ENCODE data around the gene MBD3L1. TPM values are rescaled to one million over a fixed set of nuclear protein-coding genes. Genes with fewer than 3 reads are reported as not detected.

MBD3L1 gene
- total RNA-seq, 4 donors from 2014 or later = not detected

- H3K4me3 ChIP-seq = no peak overlapping the region
- 90 to 91% methylated on average over 3 of the region's 3 CpGs for WGBS, 2 donors (ENCODE audit: low coverage in 1 of 2)
- TF ChIP-seq, protein P1, sequence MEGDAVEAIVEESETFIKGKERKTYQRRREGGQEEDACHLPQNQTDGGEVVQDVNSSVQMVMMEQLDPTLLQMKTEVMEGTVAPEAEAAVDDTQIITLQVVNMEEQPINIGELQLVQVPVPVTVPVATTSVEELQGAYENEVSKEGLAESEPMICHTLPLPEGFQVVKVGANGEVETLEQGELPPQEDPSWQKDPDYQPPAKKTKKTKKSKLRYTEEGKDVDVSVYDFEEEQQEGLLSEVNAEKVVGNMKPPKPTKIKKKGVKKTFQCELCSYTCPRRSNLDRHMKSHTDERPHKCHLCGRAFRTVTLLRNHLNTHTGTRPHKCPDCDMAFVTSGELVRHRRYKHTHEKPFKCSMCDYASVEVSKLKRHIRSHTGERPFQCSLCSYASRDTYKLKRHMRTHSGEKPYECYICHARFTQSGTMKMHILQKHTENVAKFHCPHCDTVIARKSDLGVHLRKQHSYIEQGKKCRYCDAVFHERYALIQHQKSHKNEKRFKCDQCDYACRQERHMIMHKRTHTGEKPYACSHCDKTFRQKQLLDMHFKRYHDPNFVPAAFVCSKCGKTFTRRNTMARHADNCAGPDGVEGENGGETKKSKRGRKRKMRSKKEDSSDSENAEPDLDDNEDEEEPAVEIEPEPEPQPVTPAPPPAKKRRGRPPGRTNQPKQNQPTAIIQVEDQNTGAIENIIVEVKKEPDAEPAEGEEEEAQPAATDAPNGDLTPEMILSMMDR (IDR thresholded peaks at IDR 0.05) = no peak
- TF ChIP-seq POLR2AphosphoS5 (IDR thresholded peaks at IDR 0.05) = no peak
- TF ChIP-seq POLR2A (IDR thresholded peaks at IDR 0.05) = no peak
- no peak for TF ChIP-seq EP300 (IDR thresholded peaks at IDR 0.05)
- H3K27ac ChIP-seq = no peak overlapping the region
- peaks cover 49 to 100% of the 10 kb centered on the region in 2 donors for H3K36me3 ChIP-seq
- H3K27me3 ChIP-seq = no peaks in the 10 kb centered on the region
- no peak for ATAC-seq
- H3K9me3 ChIP-seq = peaks cover 11 to 100% (median 36%) of the 10 kb centered on the region in 3 donors
- no peaks in the 10 kb centered on the region for H3K4me1 ChIP-seq
Observed at GRCh38 chr19:8814176-8814575, 18.0 kb upstream of the MBD3L1 start.

DNA sequence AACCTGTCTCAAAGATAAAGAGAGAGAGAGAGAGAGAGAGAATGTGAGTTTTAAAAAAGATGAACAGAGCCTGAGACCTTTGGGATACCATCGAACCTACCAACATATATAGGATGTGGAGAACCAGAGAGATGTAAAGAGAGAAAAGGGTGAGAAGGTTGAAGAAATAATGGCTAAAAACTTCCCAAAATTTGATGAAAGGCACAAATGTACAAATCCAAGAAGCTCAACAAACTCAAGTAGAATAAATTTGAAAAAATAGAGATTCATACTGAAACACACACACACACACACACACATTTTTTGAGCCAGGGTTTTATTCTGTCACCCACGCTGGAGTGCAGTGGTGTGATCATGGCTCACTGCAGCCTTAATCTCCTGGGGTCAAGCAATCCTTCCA, 16.4 kb upstream of the MBD3L1 start:
- ATAC-seq = no peak
- Histone ChIP-seq H3K4me1 (peaks cover 0 to under 1% (median 0%) of the 10 kb centered on the region in 3 donors), H3K27me3 (no peaks in the 10 kb centered on the region), H3K4me3 (no peak overlapping the region), H3K9me3 (peaks cover 6 to 100% (median 23%) of the 10 kb centered on the region in 3 donors), H3K27ac (no peak overlapping the region), H3K36me3 (peaks cover 50 to 100% of the 10 kb centered on the region in 2 donors)
- 100% methylated on average over 2 of the region's 2 CpGs for WGBS, 2 donors (ENCODE audit: low coverage in 1 of 2)
- TF ChIP-seq POLR2A (IDR thresholded peaks at IDR 0.05) (no peak), EP300 (IDR thresholded peaks at IDR 0.05) (no peak), POLR2AphosphoS5 (IDR thresholded peaks at IDR 0.05) (no peak)
- TF ChIP-seq, protein P1 (IDR thresholded peaks at IDR 0.05) = no peak

- TF ChIP-seq POLR2AphosphoS5 (IDR thresholded peaks at IDR 0.05) (no peak), EP300 (IDR thresholded peaks at IDR 0.05) (no peak), POLR2A (IDR thresholded peaks at IDR 0.05) (no peak)
- TF ChIP-seq, protein P1 (IDR thresholded peaks at IDR 0.05) = no peak
- H3K36me3 ChIP-seq = peaks cover 19 to 97% of the 10 kb centered on the region in 2 donors
- ATAC-seq = no peak
- no peak overlapping the region for H3K4me3 ChIP-seq
- no peaks in the 10 kb centered on the region for H3K27me3 ChIP-seq
- H3K4me1 ChIP-seq = peaks cover 0 to 25% (median 0%) of the 10 kb centered on the region in 3 donors
- 96 to 100% methylated on average over 1 to 3 of the region's 3 CpGs for WGBS, 2 donors (ENCODE audit: low coverage in 1 of 2)
- peaks cover 0 to 71% (median 5%) of the 10 kb centered on the region in 3 donors for H3K9me3 ChIP-seq
- H3K27ac ChIP-seq = peak overlapping the region in 3 of 4 donors; percentile 82 to 90 (median 86)
Observed at GRCh38 chr19:8820234-8820633, 11.9 kb upstream of the MBD3L1 start.

DNA sequence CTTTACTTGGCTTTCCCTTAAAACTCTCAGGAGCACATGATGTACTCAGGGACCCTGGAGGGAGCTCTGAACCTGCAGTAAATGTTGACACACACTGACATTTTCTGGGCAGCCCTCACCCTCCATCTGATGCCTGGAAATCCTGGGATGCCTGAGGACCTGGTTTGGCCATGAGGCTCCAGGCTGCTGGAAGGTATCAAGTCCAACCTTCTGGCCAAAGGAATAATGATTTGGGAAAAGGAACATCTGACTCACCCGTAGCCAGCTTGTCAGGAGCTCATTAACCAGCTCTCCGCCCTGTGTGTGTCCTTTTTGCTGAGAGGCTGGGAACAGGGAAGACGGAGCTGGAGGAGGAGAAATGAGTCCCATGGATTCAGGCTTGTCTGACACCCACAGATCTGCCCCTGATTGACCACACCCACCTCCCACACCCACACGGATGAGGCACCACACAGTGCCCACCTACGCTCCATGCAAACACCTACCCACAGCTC, 10.4 kb upstream of the MBD3L1 start:
- TF ChIP-seq POLR2A (IDR thresholded peaks at IDR 0.05) (no peak), EP300 (IDR thresholded peaks at IDR 0.05) (no peak), POLR2AphosphoS5 (IDR thresholded peaks at IDR 0.05) (peak; percentile 84)
- TF ChIP-seq, protein P1 (IDR thresholded peaks at IDR 0.05) = no peak
- ATAC-seq = peak; percentile 96
- 83% methylated on average over 5 of the region's 5 CpGs; no CpG with 5 or more reads in 1 of the 2 donors for WGBS, 2 donors (ENCODE audit: low coverage in 1 of 2)
- Histone ChIP-seq H3K36me3 (peaks cover 12 to 97% of the 10 kb centered on the region in 2 donors), H3K27me3 (no peaks in the 10 kb centered on the region), H3K27ac (peak overlapping the region; percentile 57 to 90 (median 86)), H3K9me3 (peaks cover 0 to 56% (median 0%) of the 10 kb centered on the region in 3 donors), H3K4me3 (no peak overlapping the region), H3K4me1 (peaks cover 0 to 25% (median 0%) of the 10 kb centered on the region in 3 donors)

DNA sequence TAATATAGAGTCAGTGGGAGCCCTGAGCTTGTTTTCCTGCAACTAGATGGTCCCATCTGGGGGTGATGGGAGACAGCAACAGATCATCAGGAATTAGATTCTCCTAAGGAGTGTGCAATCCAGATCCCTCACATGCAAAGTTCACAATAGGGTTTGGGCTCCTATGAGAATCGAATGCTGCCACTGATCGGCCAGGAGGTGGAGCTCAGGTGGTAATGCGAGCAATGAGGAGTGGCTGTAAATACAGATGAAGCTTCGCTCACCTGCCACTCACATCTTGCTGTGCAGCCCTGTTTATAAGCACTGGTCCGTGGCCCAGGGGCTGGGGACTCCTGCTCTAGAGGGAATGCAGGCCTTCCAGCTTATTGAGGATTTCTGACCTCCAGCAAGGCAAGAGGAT, 5.8 kb upstream of the MBD3L1 start:
- no peak for ATAC-seq
- Histone ChIP-seq H3K4me1 (peaks cover 0 to 42% (median 6%) of the 10 kb centered on the region in 3 donors), H3K9me3 (peaks cover 0 to 10% (median 0%) of the 10 kb centered on the region in 3 donors), H3K36me3 (peaks cover 0 to 89% of the 10 kb centered on the region in 2 donors), H3K27me3 (no peaks in the 10 kb centered on the region), H3K4me3 (no peak overlapping the region), H3K27ac (no peak overlapping the region)
- TF ChIP-seq, protein P1 (IDR thresholded peaks at IDR 0.05) = no peak
- TF ChIP-seq POLR2AphosphoS5 (IDR thresholded peaks at IDR 0.05) = no peak
- no peak for TF ChIP-seq POLR2A (IDR thresholded peaks at IDR 0.05)
- no peak for TF ChIP-seq EP300 (IDR thresholded peaks at IDR 0.05)
- 97% methylated on average over 4 of the region's 5 CpGs; no CpG with 5 or more reads in 1 of the 2 donors for WGBS, 2 donors (ENCODE audit: low coverage in 1 of 2)

Data from gastroesophageal sphincter (tissue), 4 donors.